ENCODE data around the gene CALHM5. TPM values are rescaled to one million over a fixed set of nuclear protein-coding genes. Genes with fewer than 3 reads are reported as not detected.
"Not testable (repeated sequence)": the region's sequence is repeated elsewhere in the genome, so short reads cannot be mapped to it uniquely, and the experiment has no call there.

CALHM5 gene
- total RNA-seq, result not detected in 2 replicates

DNA sequence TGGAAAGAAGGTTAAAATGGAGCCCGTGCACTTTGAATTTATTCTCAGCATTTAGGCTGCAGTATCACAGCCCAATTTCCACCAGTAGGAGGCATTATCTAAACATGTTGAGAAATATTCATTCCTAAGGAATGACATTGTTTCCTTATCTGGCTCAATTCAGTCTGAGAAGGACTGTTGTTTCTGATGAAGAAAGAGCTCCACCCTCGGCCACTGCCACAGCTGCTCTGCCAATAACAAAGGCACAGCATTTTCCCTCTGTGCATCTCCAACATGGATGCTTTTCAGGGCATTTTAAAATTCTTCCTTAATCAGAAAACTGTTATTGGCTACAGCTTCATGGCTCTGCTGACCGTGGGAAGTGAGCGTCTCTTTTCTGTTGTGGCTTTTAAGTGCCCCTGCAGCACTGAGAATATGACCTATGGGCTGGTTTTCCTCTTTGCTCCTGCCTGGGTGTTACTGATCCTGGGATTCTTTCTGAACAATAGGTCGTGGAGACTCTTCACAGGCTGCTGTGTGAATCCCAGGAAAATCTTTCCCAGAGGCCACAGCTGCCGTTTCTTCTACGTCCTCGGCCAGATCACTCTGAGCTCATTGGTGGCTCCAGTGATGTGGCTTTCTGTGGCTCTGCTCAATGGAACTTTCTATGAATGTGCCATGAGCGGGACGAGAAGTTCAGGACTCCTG lies at the start of gene CALHM5:
Gene CALHM5, plus strand, starts transcription at position 216 of the 687 bp plus-strand sequence. Its CDS starts 58 bp downstream, at position 274.
- intact Hi-C loops (cut with micrococcal nuclease), result loop anchor here (1.0 kb wide), 1 partner anchor 30 kb away; no protein-coding TSS in a partner anchor

- intact Hi-C loops (cut with micrococcal nuclease), result loop anchor here (1.0 kb wide), 3 partner anchors 14 to 183 kb away; partner anchors contain the start of genes RWDD1 and TSPYL1
These were observed 49.2 kb upstream of the CALHM5 start for GRCh38 chr6:116461932-116462885.

- intact Hi-C loops (cut with micrococcal nuclease), result no loop called here
These were observed 48.1 kb upstream of the CALHM5 start for GRCh38 chr6:116463301-116463700.

DNA sequence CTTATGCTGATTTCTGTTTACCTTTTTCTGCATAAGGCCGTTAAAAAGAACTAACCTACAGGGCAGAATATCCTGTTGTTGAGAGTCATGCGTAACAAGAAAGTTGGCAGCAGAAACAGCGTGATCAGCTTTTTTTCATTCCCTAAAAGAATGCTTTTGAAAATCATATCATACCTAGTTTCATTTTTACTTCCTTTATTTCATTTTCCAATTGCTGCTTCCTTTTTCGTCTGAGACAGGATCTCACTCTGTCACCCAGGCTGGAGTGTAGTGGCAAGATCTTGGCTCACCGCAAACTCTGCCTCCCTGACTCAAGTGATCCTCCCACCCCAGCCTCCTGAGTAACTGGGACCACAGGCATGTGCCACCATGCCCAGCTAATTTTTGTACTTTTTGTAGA lies 46.2 kb upstream of the CALHM5 start:
- intact Hi-C loops (cut with micrococcal nuclease), result no loop called here

- intact Hi-C loops (cut with micrococcal nuclease), result no loop called here
These were observed 44.3 kb upstream of the CALHM5 start for GRCh38 chr6:116467096-116467495.

DNA sequence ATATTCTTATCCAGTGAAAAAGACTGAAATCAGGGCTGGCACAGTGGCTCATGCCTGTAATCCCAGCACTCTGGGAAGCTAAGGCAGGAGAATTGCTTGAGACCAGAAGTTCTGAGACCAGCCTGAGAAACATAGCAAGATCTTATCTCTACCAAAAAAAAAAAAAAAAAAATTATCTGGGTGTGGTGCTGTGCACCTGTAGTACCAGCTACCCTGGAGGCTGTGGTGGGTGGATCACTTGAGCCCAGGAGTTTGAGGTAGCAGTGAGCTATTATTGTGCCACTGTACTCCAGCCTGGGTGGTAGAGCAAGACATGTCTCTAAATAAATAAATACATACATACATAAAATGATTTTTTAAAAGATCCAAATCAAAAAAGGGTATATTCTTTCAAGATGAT lies 43.9 kb upstream of the CALHM5 start:
- intact Hi-C loops (cut with micrococcal nuclease), result no loop called here

DNA sequence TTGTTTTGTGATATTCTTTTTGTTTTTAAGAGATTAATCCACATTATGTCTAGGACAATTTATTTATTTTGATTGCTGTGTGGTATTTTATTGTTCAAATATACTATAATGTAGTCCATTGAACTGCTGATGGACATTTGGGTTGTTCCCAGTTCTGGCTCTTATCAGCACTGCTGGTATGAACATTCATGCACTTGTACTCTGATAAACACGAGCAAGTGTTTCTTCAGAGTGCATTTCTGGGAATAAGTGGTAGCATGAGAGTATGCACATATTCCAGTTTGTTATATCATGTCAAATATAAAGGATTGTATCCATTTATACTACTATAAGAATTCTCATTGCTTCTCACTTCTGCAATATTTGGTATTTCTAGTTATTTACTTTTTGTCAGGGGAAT lies 43.1 kb upstream of the CALHM5 start:
- intact Hi-C loops (cut with micrococcal nuclease), result no loop called here

- intact Hi-C loops (cut with micrococcal nuclease), result no loop called here
These were observed 39.9 kb upstream of the CALHM5 start for GRCh38 chr6:116471531-116471930.

- intact Hi-C loops (cut with micrococcal nuclease), result no loop called here
These were observed 38.7 kb upstream of the CALHM5 start for GRCh38 chr6:116472706-116473105.

- intact Hi-C loops (cut with micrococcal nuclease), result loop anchor here (5.0 kb wide), 1 partner anchor 193 kb away; no protein-coding TSS in a partner anchor
These were observed 36.3 kb upstream of the CALHM5 start for GRCh38 chr6:116475141-116475540.

- intact Hi-C loops (cut with micrococcal nuclease), result loop anchor here (1.0 to 5.0 kb wide), 4 partner anchors 14 to 194 kb away; partner anchors contain the start of gene RWDD1
These were observed 35.3 kb upstream of the CALHM5 start for GRCh38 chr6:116476002-116476678.

- intact Hi-C loops (cut with micrococcal nuclease), result no loop called here
These were observed 28.7 kb upstream of the CALHM5 start for GRCh38 chr6:116482780-116483179.

DNA sequence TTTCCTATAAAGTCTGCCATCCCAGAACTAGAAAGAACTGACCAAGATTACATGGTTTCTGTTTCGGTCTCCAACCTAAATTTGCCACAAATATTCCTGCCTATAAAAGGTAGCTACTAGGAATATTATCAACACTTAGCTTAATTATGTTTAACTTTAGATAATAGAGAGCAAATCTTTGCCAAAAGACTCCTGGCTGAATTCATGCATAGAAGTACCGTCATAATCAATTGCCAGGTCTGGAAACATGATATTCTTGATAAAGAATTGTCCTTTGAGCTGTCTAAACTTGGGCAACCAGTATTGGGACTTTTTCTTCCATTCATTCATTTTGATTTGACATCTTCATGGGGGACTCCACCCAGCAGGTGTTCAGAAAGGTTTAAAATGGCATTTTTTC lies 27.8 kb upstream of the CALHM5 start:
- intact Hi-C loops (cut with micrococcal nuclease), result no loop called here

- intact Hi-C loops (cut with micrococcal nuclease), result no loop called here
These were observed 25.8 kb upstream of the CALHM5 start for GRCh38 chr6:116485559-116486184.

DNA sequence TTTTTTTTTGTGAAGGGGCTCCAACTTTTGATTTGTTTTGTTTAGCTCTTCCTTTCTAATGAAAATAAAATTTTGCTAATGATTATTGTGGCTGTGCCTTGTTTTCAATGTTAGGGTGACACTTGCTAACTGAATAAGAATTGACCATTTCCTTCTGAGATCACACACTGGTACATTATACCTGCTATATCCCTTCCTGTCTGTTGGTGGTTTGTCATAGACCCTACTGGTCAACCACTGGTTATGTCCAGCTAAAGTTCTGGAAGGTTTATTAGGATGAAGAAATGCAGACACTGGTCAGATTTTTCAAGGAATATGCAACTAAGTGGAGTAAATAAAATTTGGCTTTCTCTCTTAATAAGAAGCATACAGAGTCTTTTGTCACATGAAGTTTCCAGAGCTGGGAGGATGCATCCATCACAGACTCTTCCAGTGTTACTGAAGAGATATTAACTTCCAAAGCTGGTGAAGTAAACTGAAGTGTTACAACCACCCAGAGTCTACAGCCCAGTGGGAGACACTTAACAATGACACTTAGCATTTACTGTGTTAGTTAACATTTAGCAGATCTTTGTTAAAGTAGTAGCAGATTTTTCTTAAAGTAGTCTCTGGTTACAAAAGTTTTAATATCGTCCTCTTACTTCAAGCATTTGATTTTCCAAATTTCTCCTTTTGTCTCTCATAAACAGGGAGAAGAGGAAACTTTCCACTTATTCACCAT lies 19.7 kb upstream of the CALHM5 start:
- intact Hi-C loops (cut with micrococcal nuclease), result no loop called here

DNA sequence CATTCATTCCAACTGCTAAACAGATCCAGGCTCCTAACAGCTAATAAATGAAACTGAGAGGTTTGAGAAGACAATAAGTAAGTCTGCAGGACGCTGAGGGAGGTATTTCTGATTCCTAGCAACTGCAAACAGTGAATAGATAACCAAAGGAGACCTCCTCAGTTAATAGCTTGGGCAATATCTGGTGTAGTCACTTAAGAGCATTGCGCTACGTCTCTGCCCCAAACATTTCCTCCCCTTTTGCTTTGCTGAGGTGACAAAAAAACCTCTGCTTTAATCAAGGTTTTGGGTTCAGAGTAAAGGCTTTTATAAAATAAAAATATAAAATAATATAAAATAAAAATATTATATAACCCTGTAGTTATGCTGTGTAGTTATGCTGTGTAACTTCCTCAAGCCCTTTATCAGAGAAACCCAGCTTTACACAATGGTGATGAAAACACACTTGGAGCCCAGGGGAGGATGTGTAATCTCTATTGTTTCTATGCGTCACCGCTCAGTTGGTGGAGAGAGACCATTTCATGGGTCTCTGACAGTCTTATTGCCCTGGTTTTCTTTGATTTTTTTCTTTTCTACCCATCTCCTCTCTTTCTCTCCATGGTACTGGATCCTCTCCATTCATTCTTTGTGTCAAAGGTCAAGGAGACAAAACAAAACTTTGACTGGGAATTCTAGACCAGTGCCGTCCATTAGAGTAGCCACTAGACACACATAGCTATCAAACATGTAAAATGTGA lies 18.9 kb upstream of the CALHM5 start:
- intact Hi-C loops (cut with micrococcal nuclease), result no loop called here

DNA sequence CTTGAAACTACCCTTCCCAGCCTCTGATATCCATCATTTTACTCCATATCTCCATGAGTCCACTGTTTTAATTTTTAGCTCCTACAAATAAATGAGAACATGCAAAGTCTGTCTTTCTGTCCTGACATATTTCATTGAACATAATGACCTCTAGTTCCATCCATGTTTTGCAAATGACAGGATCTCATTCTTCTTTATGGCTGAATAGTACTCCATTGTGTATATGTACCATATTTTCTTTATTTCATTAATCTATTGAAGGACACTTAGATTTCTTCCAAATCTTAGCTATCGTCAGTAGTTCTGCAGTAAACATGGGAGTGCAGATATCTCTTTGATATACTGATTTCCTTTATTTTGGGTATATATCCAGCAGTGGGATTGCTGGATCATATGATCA lies 16.3 kb upstream of the CALHM5 start:
- intact Hi-C loops (cut with micrococcal nuclease), result not testable (repeated sequence)

DNA sequence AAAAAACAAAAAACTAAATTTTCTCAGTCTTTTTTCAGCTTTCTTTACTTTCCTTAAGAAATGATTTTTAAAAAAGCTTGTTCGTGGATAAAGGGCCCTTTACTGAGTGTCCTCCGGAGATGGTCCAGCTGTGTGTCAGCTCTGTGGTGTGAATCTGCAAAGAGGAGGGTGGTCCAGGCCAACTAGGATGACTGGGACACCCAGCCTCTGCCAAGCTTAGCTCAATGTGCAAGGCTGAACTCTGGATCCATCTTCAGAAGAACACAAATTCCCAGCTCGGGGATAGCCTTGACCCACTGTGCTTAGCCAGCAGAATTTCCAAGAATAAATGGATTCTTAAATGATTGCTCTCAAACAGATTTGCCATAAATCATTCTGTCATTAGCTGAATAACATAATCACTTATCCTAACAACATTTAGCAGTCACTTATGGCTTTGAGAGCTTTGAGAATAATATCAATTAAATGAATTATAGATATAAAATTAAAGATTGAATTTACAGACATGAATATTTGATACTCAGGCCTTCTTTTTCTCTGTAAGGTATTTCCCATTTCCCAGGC lies 14.2 kb upstream of the CALHM5 start:
- intact Hi-C loops (cut with micrococcal nuclease), result no loop called here

GRCh38 chr6:116500969-116501433 lies 10.4 kb upstream of the CALHM5 start:
- intact Hi-C loops (cut with micrococcal nuclease), result no loop called here

All from T-helper 2 cell treated with Interferon-gamma antibody and Interleukin-4, amounts not matched to agents 100 ng/mL and 5 ng/mL, for 36 hours (primary cell).